GM18868 (cell line): ENCODE measurements around the gene MYH11.

ENCODE experiments used
- ATAC-seq: cut with Tn5 transposase; IDR thresholded peaks from one replicate; pipeline ENCODE4 v1.9.1; 2021; ENCODE audit warnings: mild to moderate bottlenecking, moderate library complexity; ENCODE audit not compliant: unreplicated experiment

Gene MYH11

GRCh38 chr16:15856901-15857698 lies at the start of gene MYH11:
MYH11 (minus strand) TSS chr16:15857028; CDS start chr16:15838252, 18,776 bp downstream.
- no peak for ATAC-seq

DNA sequence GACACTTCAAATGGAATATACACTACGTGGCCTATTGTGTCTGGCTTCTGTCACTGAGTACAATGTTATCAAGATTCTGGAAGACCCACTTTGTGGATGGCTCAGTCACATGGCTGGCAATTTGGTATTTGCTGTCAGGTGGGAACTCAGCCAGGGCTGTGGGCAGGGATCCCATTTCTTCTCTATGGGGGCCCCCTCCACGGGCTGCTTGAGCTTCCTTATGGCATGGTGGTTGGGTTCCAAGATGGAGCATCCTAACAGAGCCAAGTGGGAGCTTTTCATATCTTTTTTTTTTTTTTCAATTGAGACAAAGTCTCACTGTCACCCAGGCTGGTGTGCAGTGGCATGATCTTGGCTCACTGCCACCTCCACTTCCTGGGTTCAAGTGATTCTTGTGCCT lies 49.6 kb upstream of the MYH11 start:
- no peak for ATAC-seq

DNA sequence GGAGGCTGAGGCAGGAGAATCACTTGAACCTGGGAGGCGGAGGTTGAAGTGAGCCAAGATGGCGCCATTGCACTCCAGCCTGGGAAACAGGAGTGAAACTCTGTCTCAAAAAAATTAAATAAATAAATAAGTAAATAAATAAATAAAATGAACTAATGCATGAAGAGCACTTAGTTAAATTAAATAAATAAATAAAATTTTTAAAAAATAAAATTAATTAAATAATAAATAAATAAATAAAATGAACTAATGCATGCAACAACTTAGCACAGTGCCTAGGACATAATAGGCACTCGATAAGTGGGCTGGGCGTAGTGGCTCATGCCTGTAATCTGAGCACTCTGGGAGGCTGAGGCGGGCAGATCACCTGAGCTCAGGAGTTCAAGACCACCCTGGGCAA lies 47.1 kb upstream of the MYH11 start:
- ATAC-seq, result no peak

DNA sequence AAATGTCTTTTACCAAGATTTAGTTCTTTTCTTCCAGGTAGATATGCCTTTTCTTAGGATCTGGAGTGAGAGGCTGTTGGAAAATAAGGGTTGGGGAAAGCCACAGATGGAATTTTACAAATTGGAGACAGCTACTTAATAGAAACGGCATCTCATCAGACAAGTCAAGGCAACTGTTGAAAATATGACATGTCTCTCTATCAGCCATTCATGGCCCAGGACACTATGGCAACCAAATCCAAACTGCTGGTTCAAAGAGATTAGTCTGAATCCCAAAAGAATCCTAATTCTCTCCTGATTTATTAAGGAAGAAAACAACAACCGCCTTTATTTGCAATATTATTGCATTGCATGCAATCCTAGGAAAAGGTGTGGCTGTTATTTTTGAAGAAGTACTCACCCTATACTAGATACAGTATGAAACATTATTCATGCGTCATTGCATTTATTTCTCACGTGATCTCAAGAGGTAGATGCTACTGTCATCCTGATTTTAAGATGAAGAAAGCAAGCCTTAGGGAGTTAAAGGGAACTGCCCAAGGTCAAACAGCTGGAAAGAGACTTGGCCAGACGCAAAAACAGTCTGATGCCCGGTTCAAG lies 44.2 kb upstream of the MYH11 start:
- no peak for ATAC-seq

DNA sequence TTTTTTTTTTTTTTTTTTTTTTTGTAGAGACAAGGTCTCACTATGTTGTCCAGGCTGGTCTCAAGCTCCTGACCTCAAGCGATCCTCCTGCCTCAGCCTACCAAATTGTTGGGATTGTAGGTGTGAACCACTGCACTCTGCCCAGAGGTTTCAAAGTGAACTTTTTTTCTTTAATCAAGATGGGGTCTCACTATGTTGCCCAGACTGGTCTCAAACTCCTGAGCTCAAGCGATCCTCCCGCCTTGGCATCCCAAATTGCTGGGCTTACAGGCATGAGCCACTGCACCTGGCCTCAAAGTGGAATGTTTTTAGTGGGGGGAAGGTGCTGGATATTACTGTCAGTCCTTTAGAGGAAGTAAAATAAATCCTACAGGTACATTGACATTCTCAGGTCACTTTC lies 43.5 kb upstream of the MYH11 start:
- ATAC-seq, result no peak

DNA sequence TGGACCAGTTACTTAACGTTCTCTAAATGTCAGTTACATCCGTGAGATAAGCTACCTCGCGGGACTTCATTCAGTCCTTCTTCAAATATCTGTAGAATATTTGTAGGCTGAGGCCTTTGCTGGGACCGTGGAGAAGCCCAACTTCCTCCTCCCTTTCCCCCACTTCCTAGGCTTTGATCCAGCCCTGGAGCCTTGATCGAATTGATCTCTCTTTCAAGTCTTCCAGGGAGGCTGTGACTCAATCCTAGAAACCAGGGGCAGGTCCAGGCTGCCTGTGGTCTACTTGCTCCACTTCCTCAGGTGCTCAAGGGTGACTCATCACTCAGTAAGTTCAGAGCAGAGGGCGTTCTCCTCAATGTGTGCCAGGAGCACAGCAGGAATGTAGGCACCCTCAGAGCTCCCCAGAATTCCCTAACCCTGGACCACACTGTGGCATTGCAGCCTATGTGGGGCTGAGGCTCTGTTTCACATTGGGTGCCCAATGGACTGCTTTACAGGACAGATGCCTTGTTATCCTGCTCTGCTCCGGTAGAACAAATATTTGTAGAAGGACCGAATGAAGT lies 42.8 kb upstream of the MYH11 start:
- peak; percentile 69 for ATAC-seq

- ATAC-seq, result no peak
Observed at GRCh38 chr16:15898654-15899053, 41.8 kb upstream of the MYH11 start.

GRCh38 chr16:15897834-15898254 lies 41.0 kb upstream of the MYH11 start:
- ATAC-seq, result peak; percentile 66

GRCh38 chr16:15897121-15897780 lies 40.4 kb upstream of the MYH11 start:
- no peak for ATAC-seq

DNA sequence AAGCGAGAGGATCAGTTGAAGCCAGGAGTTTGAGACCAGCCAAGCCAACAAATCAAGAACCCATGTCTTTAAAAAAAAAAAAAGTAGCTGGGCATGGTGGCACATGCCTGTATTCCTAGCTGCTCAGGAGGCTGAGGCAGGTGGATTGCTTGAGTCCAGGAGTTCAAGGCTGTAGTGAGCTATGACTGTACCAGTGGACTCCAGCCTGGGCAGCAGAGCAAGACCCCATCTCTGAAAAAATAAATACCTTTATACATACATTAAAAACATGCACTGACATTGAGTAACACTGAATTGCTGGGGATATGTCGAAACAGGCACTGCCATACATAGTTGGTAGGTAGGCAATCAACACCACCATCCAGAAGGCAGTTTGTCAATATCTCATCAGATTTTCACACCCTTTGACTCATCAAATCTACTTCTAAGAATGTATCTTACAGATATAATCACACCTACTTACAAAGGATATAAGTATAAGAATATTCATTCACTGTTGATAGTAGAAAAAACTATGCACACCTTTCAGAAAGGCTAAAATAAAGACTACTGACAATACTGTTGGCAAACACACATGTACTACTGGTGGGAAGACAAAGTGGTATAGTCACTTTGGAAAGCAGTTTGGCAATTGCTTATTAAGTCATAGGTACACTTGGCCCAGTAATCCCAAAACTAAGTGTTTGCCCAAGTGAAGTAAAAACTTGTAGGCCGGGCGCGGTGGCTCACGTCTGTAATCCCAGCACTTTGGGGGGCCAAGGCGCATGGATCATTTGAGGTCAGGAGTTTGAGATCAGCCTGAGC lies 37.9 kb upstream of the MYH11 start:
- ATAC-seq, result no peak

GRCh38 chr16:15891508-15891907 lies 34.7 kb upstream of the MYH11 start:
- no peak for ATAC-seq

DNA sequence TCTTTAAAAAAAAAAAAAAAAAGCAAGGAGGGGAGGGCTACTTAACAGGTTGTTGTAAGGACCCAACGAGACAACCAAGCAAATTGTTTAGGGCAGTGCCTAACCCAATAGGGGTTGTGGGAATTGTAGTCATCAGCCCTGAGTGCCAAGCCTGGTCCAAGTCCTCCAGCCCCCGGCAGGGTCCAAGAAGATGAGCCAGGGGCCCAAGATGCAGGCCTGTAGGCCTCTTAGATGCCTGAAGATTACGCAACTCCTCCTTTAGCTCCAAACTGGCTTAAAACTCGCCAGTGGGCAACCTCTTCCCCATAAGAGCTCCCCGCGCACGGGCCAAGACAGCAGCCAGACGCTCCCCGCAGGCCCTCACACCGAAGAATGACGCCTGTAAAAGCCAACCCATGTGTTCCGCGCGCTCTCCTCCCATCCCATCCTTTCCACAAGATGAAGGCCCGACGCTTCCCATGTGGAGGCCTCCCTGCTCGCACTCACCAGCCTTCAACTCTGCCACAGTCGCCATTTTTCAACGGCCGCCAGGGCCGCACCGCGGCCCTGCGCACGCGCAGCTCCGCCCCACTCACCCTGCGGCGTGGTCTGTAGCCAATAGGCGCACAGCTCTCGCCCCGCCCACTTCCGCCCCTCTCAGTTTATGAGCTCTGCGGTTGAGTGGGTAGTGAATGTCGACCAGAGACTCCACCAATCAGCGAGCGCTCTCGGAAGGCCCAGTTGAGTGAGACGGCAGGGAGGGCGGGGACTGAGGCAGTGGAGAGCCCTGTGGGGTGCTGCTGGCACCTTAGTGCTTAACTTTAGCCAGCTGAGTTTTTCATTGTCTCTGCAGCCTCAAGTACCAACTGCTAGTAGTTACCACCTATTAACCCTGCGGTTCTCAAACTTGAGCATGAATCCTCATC lies 31.5 kb upstream of the MYH11 start, which contains the start of gene CEP20:
CEP20 (minus strand) TSS at position 532 of the 905 bp plus-strand sequence; CDS start at position 514, 18 bp downstream.
- ATAC-seq, result peak; percentile 99

GRCh38 chr16:15887283-15887682 lies 30.5 kb upstream of the MYH11 start:
- no peak for ATAC-seq

DNA sequence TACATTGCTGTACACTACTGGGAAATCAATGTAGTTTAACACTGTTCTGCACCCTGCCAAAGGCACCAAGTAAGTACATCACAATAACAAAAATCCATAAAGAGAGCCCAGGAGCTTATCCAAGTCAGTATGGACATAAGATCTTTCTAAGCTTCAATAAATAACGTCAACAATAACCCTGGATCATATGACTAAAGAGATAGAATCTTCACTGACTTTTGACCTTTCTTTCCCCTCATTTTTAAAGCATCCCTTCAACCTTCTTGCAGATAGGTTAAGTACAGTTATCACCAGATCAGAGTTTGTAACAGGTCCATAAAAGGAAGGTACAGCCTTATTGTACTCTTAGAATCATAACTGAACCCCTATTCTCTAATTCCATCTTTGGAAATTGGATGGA lies 29.2 kb upstream of the MYH11 start:
- ATAC-seq, result no peak

DNA sequence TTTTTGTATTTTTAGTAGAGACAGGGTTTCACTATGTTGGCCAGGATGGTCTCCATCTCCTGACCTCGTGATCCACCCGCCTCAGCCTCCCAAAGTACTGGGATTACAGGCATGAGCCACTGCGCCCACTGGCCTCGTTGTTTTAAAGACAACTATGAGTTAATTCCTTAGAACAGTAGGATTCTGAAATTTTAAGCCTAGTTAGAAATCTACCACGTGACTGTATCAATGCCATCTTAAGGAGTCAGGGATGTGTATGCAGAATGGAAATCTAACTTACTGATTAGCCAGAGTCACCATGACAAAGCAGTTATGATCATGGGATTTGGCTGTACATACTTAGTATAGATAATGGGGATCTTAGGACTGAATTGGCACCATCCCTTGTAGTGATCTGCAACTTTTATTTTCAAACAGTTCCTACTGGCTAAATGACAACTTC lies 28.8 kb upstream of the MYH11 start:
- ATAC-seq, result no peak

GRCh38 chr16:15882563-15882962 lies 25.7 kb upstream of the MYH11 start:
- no peak for ATAC-seq

- no peak for ATAC-seq
Observed at GRCh38 chr16:15881794-15882379, 25.1 kb upstream of the MYH11 start.

GRCh38 chr16:15880434-15881308 lies 23.8 kb upstream of the MYH11 start:
- ATAC-seq, result no peak
